ENCODE results near the gene ANKRD33B. TPM values are rescaled to one million over a fixed set of nuclear protein-coding genes. Genes with fewer than 3 reads are reported as not detected.

Gene ANKRD33B
- total and polyA plus RNA-seq, 7 experiments from 2014 or later: 0.20 to 10.1 (median 0.75) TPM; not detected in 1

DNA sequence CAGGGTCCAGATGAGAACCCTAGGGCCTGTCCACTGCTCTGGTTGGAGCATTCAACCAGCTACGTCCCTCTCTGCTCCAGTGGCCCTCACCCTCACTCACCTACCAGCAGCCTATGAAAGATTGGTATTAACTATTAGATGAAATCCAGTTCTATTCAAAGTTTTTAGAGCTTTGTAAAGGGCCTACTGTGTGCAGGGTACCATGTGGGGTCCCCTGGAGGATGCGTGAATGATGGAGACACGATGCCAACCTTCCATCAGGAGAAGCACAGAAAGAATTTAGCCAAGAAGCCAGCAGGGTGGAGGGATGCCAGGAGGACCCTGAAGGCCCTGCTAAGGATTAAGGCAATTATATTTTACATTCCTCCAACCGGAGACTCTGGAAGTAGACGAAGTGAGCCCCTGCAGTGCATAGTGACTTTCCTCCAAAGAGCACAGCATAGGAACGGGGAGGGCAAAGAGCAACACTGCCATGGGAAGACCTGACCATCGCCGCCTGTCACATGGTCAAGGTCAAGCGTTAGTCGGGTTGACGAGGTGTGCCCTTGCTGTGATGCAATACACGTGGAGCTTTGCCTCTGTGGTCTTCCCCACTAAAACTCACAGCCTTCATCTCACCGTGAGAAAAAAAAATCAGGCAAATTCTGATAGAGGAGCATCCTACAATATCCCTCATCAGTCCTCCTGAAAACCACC is 22.8 kb upstream of the ANKRD33B start:
- intact Hi-C loops (cut with micrococcal nuclease): no loop called here
- Mint-ChIP-seq H3K4me3 (no peak overlapping the region), H3K9me3 (peaks cover 0 to 3% (median 0%) of the 10 kb centered on the region in 11 donors), H3K27ac (no peak overlapping the region), H3K27me3 (peaks cover 14 to 38% (median 35%) of the 10 kb centered on the region in 5 donors), H3K36me3 (no peaks in the 10 kb centered on the region), H3K4me1 (peaks cover 11 to 18% (median 12%) of the 10 kb centered on the region in 7 donors)
- DNase-seq (no peak), ATAC-seq (no peak)
- Histone ChIP-seq H3K9me3 (ENCODE audit: control insufficient read depth in 2 of 3, low read length in 3 of 3) (no peaks in the 10 kb centered on the region), H3K27me3 (ENCODE audit: control insufficient read depth in 2 of 2, insufficient read depth in 2 of 2, low read length in 2 of 2) (no peaks in the 10 kb centered on the region), H3K4me1 (ENCODE audit: control insufficient read depth in 2 of 2, insufficient read depth in 2 of 2, low read length in 2 of 2) (no peaks in the 10 kb centered on the region), H3K4me3 (ENCODE audit: low read length) (no peak overlapping the region), H3K36me3 (ENCODE audit: control insufficient read depth in 2 of 3, insufficient read depth in 3 of 3, low read length in 3 of 3) (no peaks in the 10 kb centered on the region), H3K27ac (ENCODE audit: low read depth, low read length) (no peak overlapping the region)
- CTCF ChIA-PET: no interaction called here
- POLR2A ChIA-PET: no interaction called here

DNA sequence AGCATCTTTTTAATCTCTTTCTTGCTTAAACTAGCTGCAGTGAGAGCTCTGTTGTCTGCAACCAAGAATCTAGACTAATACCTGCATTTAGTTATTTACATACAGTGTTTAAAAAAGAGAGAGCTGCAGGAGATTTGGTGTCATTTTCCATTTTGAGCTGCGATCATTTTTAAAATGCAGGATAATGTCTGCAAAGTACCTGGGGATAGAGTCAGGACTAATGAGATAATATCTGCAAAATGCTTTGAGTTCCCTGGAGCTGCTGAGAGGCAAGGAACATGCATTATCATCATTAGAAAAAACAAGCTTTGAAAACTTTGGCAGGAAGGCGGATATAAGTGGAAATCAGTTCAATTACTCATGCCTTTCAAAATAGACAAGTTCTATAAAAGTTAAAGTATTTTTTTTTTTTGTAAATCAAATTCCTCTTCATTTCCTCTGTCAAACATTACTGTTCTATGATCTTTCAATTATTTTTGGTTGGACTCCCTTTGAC is 21.8 kb upstream of the ANKRD33B start:
- H3K9me3 Mint-ChIP-seq: peaks cover 0 to 1% (median 0%) of the 10 kb centered on the region in 11 donors
- POLR2A ChIA-PET: no interaction called here
- intact Hi-C loops (cut with micrococcal nuclease): no loop called here
- H3K9me3 ChIP-seq (ENCODE audit: control insufficient read depth in 2 of 3, low read length in 3 of 3): no peaks in the 10 kb centered on the region
- H3K27me3 ChIP-seq (ENCODE audit: control insufficient read depth in 2 of 2, insufficient read depth in 2 of 2, low read length in 2 of 2): no peaks in the 10 kb centered on the region
- H3K4me3 Mint-ChIP-seq: no peak overlapping the region
- no peaks in the 10 kb centered on the region for H3K36me3 ChIP-seq (ENCODE audit: control insufficient read depth in 2 of 3, insufficient read depth in 3 of 3, low read length in 3 of 3)
- H3K36me3 Mint-ChIP-seq: no peaks in the 10 kb centered on the region
- H3K4me1 Mint-ChIP-seq: peaks cover 5 to 11% (median 6%) of the 10 kb centered on the region in 7 donors
- DNase-seq (no peak), ATAC-seq (no peak)
- H3K27ac ChIP-seq (ENCODE audit: low read depth, low read length): no peak overlapping the region
- H3K27me3 Mint-ChIP-seq: peaks cover 14 to 46% (median 29%) of the 10 kb centered on the region in 5 donors
- CTCF ChIA-PET: interaction anchor here (0.7 kb wide), 1 partner anchor 69 kb away, joined by 4 read pairs; no protein-coding TSS in a partner anchor
- H3K4me1 ChIP-seq (ENCODE audit: control insufficient read depth in 2 of 2, insufficient read depth in 2 of 2, low read length in 2 of 2): no peaks in the 10 kb centered on the region
- no peak overlapping the region for H3K27ac Mint-ChIP-seq
- no peak overlapping the region for H3K4me3 ChIP-seq (ENCODE audit: low read length)

DNA sequence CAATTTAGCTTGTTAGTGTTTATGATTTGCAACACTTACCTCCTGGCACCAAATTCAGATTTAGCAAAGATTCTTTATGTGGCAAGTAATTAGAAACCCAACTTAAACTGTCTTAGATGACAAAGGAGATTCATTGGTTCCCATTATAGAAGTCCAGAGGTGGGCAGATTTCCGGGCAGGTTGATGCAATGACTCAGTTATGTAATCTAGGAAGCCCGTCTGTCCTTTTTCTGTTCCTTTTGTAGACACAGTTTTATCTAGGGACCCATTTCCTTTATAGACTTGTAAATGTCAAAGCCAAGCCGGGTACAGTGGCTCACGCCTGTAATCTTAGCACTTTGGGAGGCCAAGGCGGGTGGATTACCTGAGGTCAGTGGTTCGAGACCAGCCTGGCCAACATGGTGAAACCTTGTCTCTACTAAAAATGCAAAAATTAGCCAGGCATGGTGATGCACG is 20.3 kb upstream of the ANKRD33B start:
- Mint-ChIP-seq H3K36me3 (no peaks in the 10 kb centered on the region), H3K27ac (no peak overlapping the region), H3K4me1 (peaks cover 0 to 4% (median 0%) of the 10 kb centered on the region in 7 donors), H3K27me3 (peaks cover 7 to 50% (median 20%) of the 10 kb centered on the region in 5 donors), H3K9me3 (peaks cover 0 to 4% (median 0%) of the 10 kb centered on the region in 11 donors), H3K4me3 (no peak overlapping the region)
- Histone ChIP-seq H3K36me3 (ENCODE audit: control insufficient read depth in 2 of 3, insufficient read depth in 3 of 3, low read length in 3 of 3) (no peaks in the 10 kb centered on the region), H3K27ac (ENCODE audit: low read depth, low read length) (no peak overlapping the region), H3K4me1 (ENCODE audit: control insufficient read depth in 2 of 2, insufficient read depth in 2 of 2, low read length in 2 of 2) (no peaks in the 10 kb centered on the region), H3K27me3 (ENCODE audit: control insufficient read depth in 2 of 2, insufficient read depth in 2 of 2, low read length in 2 of 2) (no peaks in the 10 kb centered on the region), H3K4me3 (ENCODE audit: low read length) (no peak overlapping the region), H3K9me3 (ENCODE audit: control insufficient read depth in 2 of 3, low read length in 3 of 3) (no peaks in the 10 kb centered on the region)
- CTCF ChIA-PET: no interaction called here
- DNase-seq (no peak), ATAC-seq (no peak)
- POLR2A ChIA-PET: no interaction called here
- intact Hi-C loops (cut with micrococcal nuclease): no loop called here

DNA sequence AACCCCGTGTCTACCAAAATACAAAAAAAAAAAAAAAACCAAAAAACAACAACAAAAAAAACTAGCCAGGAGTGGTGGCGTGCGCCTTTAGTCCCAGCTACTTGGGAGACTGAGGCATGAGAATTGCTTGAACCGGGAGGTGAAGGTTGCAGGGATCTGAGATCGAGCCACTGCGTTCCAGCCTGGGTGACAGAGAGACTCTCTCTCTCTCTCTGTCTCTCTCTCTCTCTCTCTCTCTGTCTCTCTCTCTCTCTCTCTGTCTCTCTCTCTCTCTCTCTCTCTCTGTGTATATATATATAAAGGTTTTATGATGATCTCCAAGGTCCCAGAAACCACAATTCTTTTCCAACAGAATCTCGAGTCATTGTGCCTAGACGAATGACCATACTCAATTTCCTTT is 18.8 kb upstream of the ANKRD33B start:
- Histone ChIP-seq H3K27ac (ENCODE audit: low read depth, low read length) (no peak overlapping the region), H3K27me3 (ENCODE audit: control insufficient read depth in 2 of 2, insufficient read depth in 2 of 2, low read length in 2 of 2) (no peaks in the 10 kb centered on the region), H3K36me3 (ENCODE audit: control insufficient read depth in 2 of 3, insufficient read depth in 3 of 3, low read length in 3 of 3) (no peaks in the 10 kb centered on the region), H3K9me3 (ENCODE audit: control insufficient read depth in 2 of 3, low read length in 3 of 3) (no peaks in the 10 kb centered on the region), H3K4me3 (ENCODE audit: low read length) (no peak overlapping the region), H3K4me1 (ENCODE audit: control insufficient read depth in 2 of 2, insufficient read depth in 2 of 2, low read length in 2 of 2) (no peaks in the 10 kb centered on the region)
- DNase-seq (no peak), ATAC-seq (no peak)
- Mint-ChIP-seq H3K27me3 (peaks cover 7 to 46% (median 9%) of the 10 kb centered on the region in 5 donors), H3K36me3 (no peaks in the 10 kb centered on the region), H3K9me3 (peaks cover 0 to 5% (median 0%) of the 10 kb centered on the region in 11 donors), H3K4me3 (no peak overlapping the region), H3K27ac (no peak overlapping the region), H3K4me1 (peaks cover 0 to 2% (median 0%) of the 10 kb centered on the region in 7 donors)
- intact Hi-C loops (cut with micrococcal nuclease): no loop called here
- CTCF ChIA-PET: interaction anchor here (0.6 kb wide), 1 partner anchor 84 kb away, joined by 3 read pairs; no protein-coding TSS in a partner anchor
- POLR2A ChIA-PET: no interaction called here

DNA sequence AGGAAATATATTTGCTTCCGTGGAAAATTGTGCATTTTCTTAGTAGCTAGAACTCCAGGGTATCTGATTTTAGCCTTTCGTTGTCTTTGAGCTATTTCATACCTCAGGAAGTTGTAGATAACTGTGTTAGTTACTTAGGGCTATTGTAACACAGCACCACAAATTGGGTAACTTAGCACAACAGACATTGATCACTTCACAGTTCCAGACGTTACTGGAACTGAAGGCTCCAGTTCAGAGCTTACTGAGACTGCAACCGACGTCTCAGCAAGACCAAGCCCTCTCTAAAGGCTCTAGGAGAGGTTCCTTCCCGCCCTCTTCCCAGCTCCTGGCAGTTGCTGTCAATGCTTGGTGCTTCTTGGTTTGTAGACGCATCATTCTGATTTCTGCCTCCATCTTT is 17.7 kb upstream of the ANKRD33B start:
- ChIA-PET POLR2A (no interaction called here), CTCF (interaction anchor here (0.8 kb wide), 1 partner anchor 12 kb away, joined by 3 read pairs; no protein-coding TSS in a partner anchor)
- no peaks in the 10 kb centered on the region for H3K27me3 ChIP-seq (ENCODE audit: control insufficient read depth in 2 of 2, insufficient read depth in 2 of 2, low read length in 2 of 2)
- H3K27ac ChIP-seq (ENCODE audit: low read depth, low read length): no peak overlapping the region
- H3K4me1 ChIP-seq (ENCODE audit: control insufficient read depth in 2 of 2, insufficient read depth in 2 of 2, low read length in 2 of 2): no peaks in the 10 kb centered on the region
- no peak for DNase-seq
- ATAC-seq: no peak
- Mint-ChIP-seq H3K36me3 (no peaks in the 10 kb centered on the region), H3K4me1 (peaks cover 0 to 2% (median 0%) of the 10 kb centered on the region in 7 donors), H3K27me3 (peaks cover 3 to 42% (median 7%) of the 10 kb centered on the region in 5 donors), H3K9me3 (peaks cover 0 to 5% (median 0%) of the 10 kb centered on the region in 11 donors), H3K4me3 (no peak overlapping the region), H3K27ac (no peak overlapping the region)
- H3K9me3 ChIP-seq (ENCODE audit: control insufficient read depth in 2 of 3, low read length in 3 of 3): no peaks in the 10 kb centered on the region
- intact Hi-C loops (cut with micrococcal nuclease): no loop called here
- no peaks in the 10 kb centered on the region for H3K36me3 ChIP-seq (ENCODE audit: control insufficient read depth in 2 of 3, insufficient read depth in 3 of 3, low read length in 3 of 3)
- no peak overlapping the region for H3K4me3 ChIP-seq (ENCODE audit: low read length)

DNA sequence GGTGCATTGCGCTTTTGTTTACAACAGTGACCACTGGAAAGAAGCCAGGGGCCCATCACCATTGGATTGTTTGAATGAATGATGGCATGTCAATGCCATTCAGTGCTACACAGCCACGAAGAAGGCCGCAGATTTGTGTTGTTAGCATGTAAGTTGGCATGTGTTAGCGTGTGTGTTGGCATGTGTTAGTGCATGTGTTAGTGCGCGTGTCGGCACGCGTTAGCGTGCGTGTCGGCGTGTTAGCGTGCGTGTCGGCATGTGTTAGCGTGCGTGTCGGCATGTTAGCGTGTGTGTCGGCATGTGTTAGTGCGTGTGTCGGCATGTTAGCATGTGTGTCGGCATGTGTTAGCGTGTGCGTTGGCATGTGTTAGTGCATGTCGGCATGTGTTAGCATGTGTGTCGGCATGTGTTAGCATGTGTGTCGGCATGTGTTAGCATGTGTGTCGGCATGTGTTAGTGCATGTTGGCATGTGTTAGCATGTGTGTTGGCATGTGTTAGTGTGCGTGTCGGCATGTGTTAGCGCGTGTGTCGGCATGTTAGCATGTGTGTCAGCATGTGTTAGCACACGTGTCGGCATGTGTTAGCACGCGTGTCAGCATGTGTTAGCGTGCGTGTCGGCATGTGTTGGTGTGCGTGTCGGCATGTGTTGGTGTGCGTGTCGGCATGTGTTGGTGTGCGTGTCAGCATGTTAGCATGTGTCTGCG is 15.3 kb upstream of the ANKRD33B start:
- POLR2A ChIA-PET: no interaction called here
- H3K9me3 ChIP-seq (ENCODE audit: control insufficient read depth in 2 of 3, low read length in 3 of 3): no peaks in the 10 kb centered on the region
- no peak overlapping the region for H3K4me3 ChIP-seq (ENCODE audit: low read length)
- Mint-ChIP-seq H3K27ac (peak overlapping the region in 1 of 9 donors; percentile 72), H3K27me3 (peaks cover 0 to 28% (median 0%) of the 10 kb centered on the region in 5 donors), H3K4me1 (peaks cover 0 to 18% (median 10%) of the 10 kb centered on the region in 7 donors), H3K9me3 (peaks cover 0 to 5% (median 0%) of the 10 kb centered on the region in 11 donors), H3K36me3 (no peaks in the 10 kb centered on the region), H3K4me3 (no peak overlapping the region)
- H3K36me3 ChIP-seq (ENCODE audit: control insufficient read depth in 2 of 3, insufficient read depth in 3 of 3, low read length in 3 of 3): no peaks in the 10 kb centered on the region
- H3K27me3 ChIP-seq (ENCODE audit: control insufficient read depth in 2 of 2, insufficient read depth in 2 of 2, low read length in 2 of 2): no peaks in the 10 kb centered on the region
- CTCF ChIA-PET: no interaction called here
- no peak overlapping the region for H3K27ac ChIP-seq (ENCODE audit: low read depth, low read length)
- DNase-seq (no peak), ATAC-seq (no peak)
- intact Hi-C loops (cut with micrococcal nuclease): no loop called here
- no peaks in the 10 kb centered on the region for H3K4me1 ChIP-seq (ENCODE audit: control insufficient read depth in 2 of 2, insufficient read depth in 2 of 2, low read length in 2 of 2)

All from naive thymus-derived CD4-positive, alpha-beta T cell (primary cell).